ENCODE measurements around the gene ZNF256.
A peak's percentile ranks its signal among the peaks of the same experiment; 100 is the strongest.

Gene ZNF256

GRCh38 chr19:57947419-57948134, at the start of gene ZNF256:
Gene ZNF256 (minus strand): TSS chr19:57947706. CDS start chr19:57947474, 232 bp downstream.
- DNase-seq = peak; percentile 81

GRCh38 chr19:57992841-57993240, 45.3 kb upstream of the ZNF256 start:
- no peak for DNase-seq

GRCh38 chr19:57978586-57979289, 31.2 kb upstream of the ZNF256 start:
- no peak for DNase-seq

- no peak for DNase-seq
Observed at GRCh38 chr19:57974434-57974833, 26.9 kb upstream of the ZNF256 start, which contains the start of gene C19orf18. Gene C19orf18 (minus strand): TSS chr19:57974534. CDS start chr19:57974432, 102 bp downstream.

GRCh38 chr19:57964761-57965160, 17.3 kb upstream of the ZNF256 start:
- no peak for DNase-seq

GRCh38 chr19:57961785-57962184, 14.3 kb upstream of the ZNF256 start:
- no peak for DNase-seq

- no peak for DNase-seq
Observed at GRCh38 chr19:57954996-57955395, 7.5 kb upstream of the ZNF256 start.

GRCh38 chr19:57949702-57950101, 2.2 kb upstream of the ZNF256 start:
- no peak for DNase-seq

GRCh38 chr19:57949296-57949695, 1.8 kb upstream of the ZNF256 start:
- no peak for DNase-seq

- DNase-seq = no peak
Observed at GRCh38 chr19:57947088-57947418, 453 bp downstream of the ZNF256 start.

GRCh38 chr19:57946316-57946715, 1.2 kb downstream of the ZNF256 start:
- no peak for DNase-seq

GRCh38 chr19:57941593-57941992, 5.9 kb downstream of the ZNF256 start:
- no peak for DNase-seq

- DNase-seq = no peak
Observed at GRCh38 chr19:57935731-57936130, 11.8 kb downstream of the ZNF256 start.

GRCh38 chr19:57934820-57935665, 12.5 kb downstream of the ZNF256 start, which contains the start of gene ZNF418:
Gene ZNF418 (minus strand): TSS chr19:57935402. CDS start chr19:57933822, 1,580 bp downstream.
- peak; percentile 70 for DNase-seq

GRCh38 chr19:57927587-57927986, 19.9 kb downstream of the ZNF256 start:
- no peak for DNase-seq

GRCh38 chr19:57916168-57916995, 31.1 kb downstream of the ZNF256 start, which contains the start of gene ZNF417:
Gene ZNF417 (minus strand): TSS chr19:57916592. CDS start chr19:57916411, 181 bp downstream.
- peak; percentile 96 for DNase-seq

GRCh38 chr19:57914531-57914930, 33.0 kb downstream of the ZNF256 start:
- no peak for DNase-seq

GRCh38 chr19:57907394-57907793, 40.1 kb downstream of the ZNF256 start:
- DNase-seq = no peak

GRCh38 chr19:57905258-57905657, 42.2 kb downstream of the ZNF256 start:
- DNase-seq = peak; percentile 4

- DNase-seq = no peak
Observed at GRCh38 chr19:57903618-57904184, 43.8 kb downstream of the ZNF256 start.

- no peak for DNase-seq
Observed at GRCh38 chr19:57900311-57900710, 47.2 kb downstream of the ZNF256 start.
